Measurements from ENCODE around the gene ZNF273. TPM values are rescaled to one million over a fixed set of nuclear protein-coding genes. Genes with fewer than 3 reads are reported as not detected.

The ZNF273 gene
- polyA plus RNA-seq, 1 of the 3 experiments (the other 2 are of a cell fraction): 2.3 TPM

GRCh38 chr7:64854969-64855368 lies 48.1 kb upstream of the ZNF273 start:
- ChIA-PET CTCF (no interaction called here), POLR2A (no interaction called here)
- Histone ChIP-seq H4K20me1 (ENCODE audit: insufficient read depth) (no peaks in the 10 kb centered on the region), H3K4me2 (no peak overlapping the region), H3K4me3 (ENCODE audit: low read depth in 2 of 2, low read length in 1 of 2) (no peak overlapping the region), H3K36me3 (replicated peaks in 1 of 2; ENCODE audit: control insufficient read depth in 1 of 2, insufficient read depth in 2 of 2, low read length in 1 of 2) (no peaks in the 10 kb centered on the region), H2AFZ (ENCODE audit: low read depth) (no peak overlapping the region), H3K27me3 (ENCODE audit: insufficient read depth) (no peaks in the 10 kb centered on the region), H3F3A (replicated peaks; ENCODE audit: insufficient read depth) (no peaks in the 10 kb centered on the region), H3K9me3 (no peaks in the 10 kb centered on the region), H3K27ac (ENCODE audit: low read depth in 2 of 2, low read length in 1 of 2) (no peak overlapping the region), H3K9ac (no peak overlapping the region), H3K79me2 (ENCODE audit: insufficient read depth) (no peaks in the 10 kb centered on the region), H3K9me2 (no peaks in the 10 kb centered on the region), H3K4me1 (ENCODE audit: control insufficient read depth in 1 of 2, insufficient read depth in 2 of 2, low read depth in 1 of 2, low read length in 1 of 2) (no peaks in the 10 kb centered on the region)
- WGBS (ENCODE audit: low lambda C conversion rate): 13% methylated on average over 1 of the region's 1 CpG
- no peak for DNase-seq
- no peak for TF ChIP-seq POLR2AphosphoS5 (IDR thresholded peaks at IDR 0.05; ENCODE audit: low read depth, low read length)
- TF ChIP-seq RXRA (IDR thresholded peaks at IDR 0.05; ENCODE audit: borderline replicate concordance, low read depth): no peak
- TF ChIP-seq USF1 (IDR thresholded peaks at IDR 0.05; ENCODE audit: borderline replicate concordance, low read depth): no peak
- TF ChIP-seq GATA2 (CRISPR knock-in tag; IDR thresholded peaks at IDR 0.05): no peak
- no peak for TF ChIP-seq SMC3 (IDR thresholded peaks at IDR 0.05; ENCODE audit: low read depth, low read length)
- TF ChIP-seq ZBTB33 (IDR thresholded peaks at IDR 0.05; ENCODE audit: borderline replicate concordance, low read depth): no peak
- no peak for TF ChIP-seq JUND (IDR thresholded peaks at IDR 0.05)
- no peak for TF ChIP-seq CTCF (IDR thresholded peaks at IDR 0.05)
- no peak for TF ChIP-seq NFIC (IDR thresholded peaks at IDR 0.05; ENCODE audit: borderline replicate concordance)
- TF ChIP-seq EP300 (IDR thresholded peaks at IDR 0.05; ENCODE audit: borderline replicate concordance in 1 of 2, low read depth in 1 of 2, low read length in 1 of 2): no peak
- TF ChIP-seq RAD21 (IDR thresholded peaks at IDR 0.05; ENCODE audit: low read length): no peak
- TF ChIP-seq SIN3A (IDR thresholded peaks at IDR 0.05; ENCODE audit: borderline replicate concordance, low read depth, low read length): no peak
- TF ChIP-seq FOSL2 (IDR thresholded peaks at IDR 0.05; ENCODE audit: borderline replicate concordance, low read depth): no peak
- no peak for TF ChIP-seq ELF1 (IDR thresholded peaks at IDR 0.05)
- no peak for TF ChIP-seq FOXJ3 (CRISPR knock-in tag; IDR thresholded peaks at IDR 0.05)
- no peak for TF ChIP-seq CHD2 (IDR thresholded peaks at IDR 0.05; ENCODE audit: low read length, partially characterized antibody)
- TF ChIP-seq TCF12 (IDR thresholded peaks at IDR 0.05): no peak

Measured in SK-N-SH (cell line).